ENCODE data around the gene CIDEB.
"Not testable (repeated sequence)": the region's sequence is repeated elsewhere in the genome, so short reads cannot be mapped to it uniquely, and the experiment has no call there.

The CIDEB gene

GRCh38 chr14:24307575-24308341 is at the start of gene CIDEB:
Gene CIDEB, minus strand, starts transcription at chr14:24307977. Its CDS starts 119 bp downstream, at chr14:24307858.
- TF ChIP-seq EZH2phosphoT487 (IDR thresholded peaks at IDR 0.05; ENCODE audit: low read length): no peak
- peak; percentile 73 for TF ChIP-seq CTCF (IDR thresholded peaks at IDR 0.05; ENCODE audit: low read length)
- no peak for TF ChIP-seq EZH2 (optimal IDR thresholded peaks at IDR 0.05; ENCODE audit: low read depth, low read length)
- H3K36me3 ChIP-seq (replicated peaks; ENCODE audit: insufficient read depth, low read length): no peaks in the 10 kb centered on the region
- peaks cover 5% of the 10 kb centered on the region; the same call in 1 of the 2 replicates for H3F3A ChIP-seq (ENCODE audit: insufficient read depth, low read length)
- no peaks in the 10 kb centered on the region for H4K20me1 ChIP-seq (ENCODE audit: insufficient read depth, low read length)
- H3K79me2 ChIP-seq (ENCODE audit: low read length): peaks cover 19% of the 10 kb centered on the region; the same call in 1 of the 2 replicates
- H3K4me2 ChIP-seq (ENCODE audit: low read depth, low read length): no peak within 1 kb of the TSS
- peaks cover 17% of the 10 kb centered on the region for H3K4me1 ChIP-seq (ENCODE audit: low read length)
- H3K4me3 ChIP-seq (ENCODE audit: low read length): no peak within 1 kb of the TSS
- no peaks in the 10 kb centered on the region for H3K9me2 ChIP-seq (replicated peaks; ENCODE audit: insufficient read depth, low read length)
- H3K9ac ChIP-seq (ENCODE audit: low read length): no peak within 1 kb of the TSS
- DNase-seq: peak; percentile 15
- no peaks in the 10 kb centered on the region for H3K9me3 ChIP-seq (replicated peaks; ENCODE audit: insufficient read depth, low read length)
- no peaks in the 10 kb centered on the region for H3K27me3 ChIP-seq (replicated peaks; ENCODE audit: insufficient read depth, low read length)
- no peak within 1 kb of the TSS for H2AFZ ChIP-seq (ENCODE audit: low read length)
- no peak within 1 kb of the TSS for H3K27ac ChIP-seq (ENCODE audit: low read length)

- no peak overlapping the region for H3K4me2 ChIP-seq (ENCODE audit: low read depth, low read length)
- H3K9me3 ChIP-seq (replicated peaks; ENCODE audit: insufficient read depth, low read length): no peaks in the 10 kb centered on the region
- H3F3A ChIP-seq (ENCODE audit: insufficient read depth, low read length): no peaks in the 10 kb centered on the region
- H3K36me3 ChIP-seq (replicated peaks; ENCODE audit: insufficient read depth, low read length): no peaks in the 10 kb centered on the region
- H3K79me2 ChIP-seq (ENCODE audit: low read length): no peaks in the 10 kb centered on the region
- H3K9me2 ChIP-seq (replicated peaks; ENCODE audit: insufficient read depth, low read length): no peaks in the 10 kb centered on the region
- H3K27me3 ChIP-seq (replicated peaks; ENCODE audit: insufficient read depth, low read length): no peaks in the 10 kb centered on the region
- H3K9ac ChIP-seq (ENCODE audit: low read length): no peak overlapping the region
- no peak for DNase-seq
- no peak for TF ChIP-seq EZH2phosphoT487 (IDR thresholded peaks at IDR 0.05; ENCODE audit: low read length)
- no peak for TF ChIP-seq CTCF (IDR thresholded peaks at IDR 0.05; ENCODE audit: low read length)
- no peak overlapping the region for H3K4me3 ChIP-seq (ENCODE audit: low read length)
- H3K27ac ChIP-seq (ENCODE audit: low read length): no peak overlapping the region
- no peaks in the 10 kb centered on the region for H3K4me1 ChIP-seq (ENCODE audit: low read length)
- H2AFZ ChIP-seq (ENCODE audit: low read length): no peak overlapping the region
- H4K20me1 ChIP-seq (ENCODE audit: insufficient read depth, low read length): no peaks in the 10 kb centered on the region
Measured at GRCh38 chr14:24356208-24356607, 48.4 kb upstream of the CIDEB start.

GRCh38 chr14:24355009-24355408 is 47.2 kb upstream of the CIDEB start:
- Histone ChIP-seq H4K20me1 (ENCODE audit: insufficient read depth, low read length) (no peaks in the 10 kb centered on the region), H3F3A (ENCODE audit: insufficient read depth, low read length) (no peaks in the 10 kb centered on the region), H3K36me3 (replicated peaks; ENCODE audit: insufficient read depth, low read length) (no peaks in the 10 kb centered on the region), H3K4me3 (ENCODE audit: low read length) (no peak overlapping the region), H3K9ac (ENCODE audit: low read length) (no peak overlapping the region), H3K79me2 (ENCODE audit: low read length) (no peaks in the 10 kb centered on the region), H3K27ac (ENCODE audit: low read length) (no peak overlapping the region), H3K4me2 (ENCODE audit: low read depth, low read length) (no peak overlapping the region), H3K9me2 (replicated peaks; ENCODE audit: insufficient read depth, low read length) (no peaks in the 10 kb centered on the region), H2AFZ (ENCODE audit: low read length) (no peak overlapping the region), H3K9me3 (replicated peaks; ENCODE audit: insufficient read depth, low read length) (no peaks in the 10 kb centered on the region), H3K4me1 (ENCODE audit: low read length) (no peaks in the 10 kb centered on the region), H3K27me3 (replicated peaks; ENCODE audit: insufficient read depth, low read length) (no peaks in the 10 kb centered on the region)
- no peak for DNase-seq
- no peak for TF ChIP-seq EZH2phosphoT487 (IDR thresholded peaks at IDR 0.05; ENCODE audit: low read length)
- TF ChIP-seq EZH2 (optimal IDR thresholded peaks at IDR 0.05; ENCODE audit: low read depth, low read length): no peak
- no peak for TF ChIP-seq CTCF (IDR thresholded peaks at IDR 0.05; ENCODE audit: low read length)

GRCh38 chr14:24354482-24354825 is 46.7 kb upstream of the CIDEB start:
- not testable (repeated sequence) for DNase-seq; H3K4me2 ChIP-seq (ENCODE audit: low read depth, low read length)

More at GRCh38 chr14:24354482-24354825, 46.7 kb upstream of the CIDEB start:
- not testable (repeated sequence) for H3K36me3 ChIP-seq (replicated peaks; ENCODE audit: insufficient read depth, low read length); H3K9me2 ChIP-seq (replicated peaks; ENCODE audit: insufficient read depth, low read length); H2AFZ ChIP-seq (ENCODE audit: low read length); H3K27me3 ChIP-seq (replicated peaks; ENCODE audit: insufficient read depth, low read length); H3K27ac ChIP-seq (ENCODE audit: low read length); H3K4me1 ChIP-seq (ENCODE audit: low read length); H3K79me2 ChIP-seq (ENCODE audit: low read length); H3F3A ChIP-seq (ENCODE audit: insufficient read depth, low read length); H3K9me3 ChIP-seq (replicated peaks; ENCODE audit: insufficient read depth, low read length); H3K9ac ChIP-seq (ENCODE audit: low read length); H4K20me1 ChIP-seq (ENCODE audit: insufficient read depth, low read length); H3K4me3 ChIP-seq (ENCODE audit: low read length)

All from MM.1S (cell line).